ENCODE results near the gene KLHL25. TPM values are rescaled to one million over a fixed set of nuclear protein-coding genes. Genes with fewer than 3 reads are reported as not detected.

The KLHL25 gene
- total and polyA plus RNA-seq, 2 of the 8 experiments (the other 6 are each of a cell fraction or from before 2014, with no cell fraction given): 16.5 to 22.0 TPM

GRCh38 chr15:85723960-85724945 lies 70.5 kb downstream of the KLHL25 start:
- Histone ChIP-seq H3K4me2 (ENCODE audit: insufficient read depth in 1 of 2, low read depth in 2 of 2, low read length in 2 of 2) (no peak overlapping the region), H3K4me1 (replicated peaks in 1 of 4; ENCODE audit: control insufficient read depth in 3 of 4, insufficient read depth in 4 of 4, low read length in 3 of 4) (no peaks in the 10 kb centered on the region), H3K18ac (ENCODE audit: extremely low read depth, low read length) (no peak overlapping the region), H3K36me3 (ENCODE audit: control insufficient read depth in 2 of 4, insufficient read depth in 4 of 4, low read length in 3 of 4) (peaks cover 2 to 51% (median 30%) of the 10 kb centered on the region in 4 experiments; a peak in 7 of 8 replicates), H3K23me2 (ENCODE audit: low read depth, low read length) (no peaks in the 10 kb centered on the region), H3K79me2 (ENCODE audit: control insufficient read depth in 1 of 2, insufficient read depth in 2 of 2, low read length in 2 of 2) (no peaks in the 10 kb centered on the region), H3K4me3 (ENCODE audit: extremely low read depth in 1 of 4, insufficient read depth in 2 of 4, low read depth in 3 of 4, low read length in 4 of 4) (no peak overlapping the region), H4K20me1 (replicated peaks in 1 of 2; ENCODE audit: control insufficient read depth in 1 of 2, insufficient read depth in 2 of 2, low read length in 2 of 2) (no peaks in the 10 kb centered on the region), H2AK5ac (ENCODE audit: low read depth, low read length) (no peak overlapping the region), H3K9ac (replicated peaks in 1 of 4; ENCODE audit: extremely low read depth in 1 of 4, low read depth in 3 of 4, low read length in 3 of 4) (peak overlapping the region in 1 of 4 experiments; percentile 8; a peak in 1 of 7 replicates), H3K14ac (ENCODE audit: insufficient read length) (no peak overlapping the region), H3K23ac (ENCODE audit: insufficient read length) (no peak overlapping the region), H3K9me3 (ENCODE audit: insufficient read depth in 2 of 2, low read depth in 1 of 2, low read length in 1 of 2) (no peaks in the 10 kb centered on the region), H2BK12ac (ENCODE audit: low read depth, low read length) (no peak overlapping the region), H3K79me1 (ENCODE audit: low read depth, low read length) (no peaks in the 10 kb centered on the region), H3K4ac (replicated peaks; ENCODE audit: insufficient read length, low read depth, low read length) (no peak overlapping the region), H3K27ac (ENCODE audit: low read depth, low read length) (no peak overlapping the region), H2BK120ac (replicated peaks; ENCODE audit: low read depth, low read length) (no peak overlapping the region), H3K27me3 (replicated peaks in 1 of 4; ENCODE audit: control insufficient read depth in 3 of 4, extremely low read depth in 1 of 4, insufficient read depth in 3 of 4, low read length in 3 of 4) (no peaks in the 10 kb centered on the region), H4K5ac (ENCODE audit: insufficient read length, low read depth, low read length) (no peak overlapping the region), H2BK5ac (ENCODE audit: low read depth, low read length) (no peak overlapping the region), H2BK15ac (ENCODE audit: low read length) (no peak overlapping the region), H4K8ac (ENCODE audit: extremely low read depth, insufficient read depth, low read length) (no peak overlapping the region), H2AFZ (ENCODE audit: low read length) (no peak overlapping the region), H2BK20ac (ENCODE audit: low read length) (no peak overlapping the region), H4K91ac (replicated peaks; ENCODE audit: insufficient read length, low read length) (no peak overlapping the region), H3K56ac (replicated peaks; ENCODE audit: insufficient read length, low read depth, low read length) (no peak overlapping the region)
- 72% methylated on average over 10 of the region's 10 CpGs; no CpG with 5 or more reads in 1 of the 2 experiments for WGBS, 2 experiments (ENCODE audit: extremely low coverage in 1 of 2, insufficient coverage in 1 of 2, insufficient read length in 1 of 2, insufficient replicate concordance in 2 of 2, low coverage in 1 of 2, low lambda C conversion rate in 2 of 2, missing lambda C conversion rate in 1 of 2)
- CTCF ChIA-PET (ENCODE audit: partially characterized antibody): interaction anchor here (0.8 to 1.2 kb wide), 6 partner anchors 8 to 116 kb away, joined by 3 to 4 read pairs (median 3); no protein-coding TSS in a partner anchor
- FAIRE-seq: no peak
- POLR2A ChIA-PET (ENCODE audit: partially characterized antibody): no interaction called here
- DNase-seq (ENCODE audit: low read depth in 1 of 2, low spot score in 2 of 2): no peak
- no peak for TF ChIP-seq RBBP5 (IDR thresholded peaks at IDR 0.05; ENCODE audit: borderline replicate concordance, low read depth, low read length)
- no peak for TF ChIP-seq SIX5 (IDR thresholded peaks at IDR 0.05; ENCODE audit: low read depth, low read length)
- no peak for TF ChIP-seq HDAC2 (IDR thresholded peaks at IDR 0.05; ENCODE audit: borderline replicate concordance in 1 of 2, low read depth in 2 of 2, low read length in 2 of 2)
- no peak for TF ChIP-seq TAF1 (IDR thresholded peaks at IDR 0.05; ENCODE audit: low read depth, low read length)
- no peak for TF ChIP-seq RAD21 (IDR thresholded peaks at IDR 0.05 in 1 of 2, conservative IDR thresholded peaks at IDR 0.05 in 1 of 2; ENCODE audit: low read depth in 2 of 2, low read length in 2 of 2)
- no peak for TF ChIP-seq MAFK (IDR thresholded peaks at IDR 0.05; ENCODE audit: low read depth, low read length)
- TF ChIP-seq SUZ12 (IDR thresholded peaks at IDR 0.05; ENCODE audit: low read length): no peak
- no peak for TF ChIP-seq PHF8 (conservative IDR thresholded peaks at IDR 0.05; ENCODE audit: low read depth, low read length)
- no peak for TF ChIP-seq RXRA (IDR thresholded peaks at IDR 0.05; ENCODE audit: insufficient read depth, low read depth, low read length)
- no peak for TF ChIP-seq KDM1A (IDR thresholded peaks at IDR 0.05; ENCODE audit: borderline replicate concordance, low read length)
- no peak for TF ChIP-seq GTF2F1 (IDR thresholded peaks at IDR 0.05; ENCODE audit: borderline replicate concordance, low read depth, low read length)
